HG03565 (cell line): ENCODE results near the gene SCRN2.

ENCODE experiments used
- ATAC-seq: cut with Tn5 transposase; IDR thresholded peaks from one replicate; pipeline ENCODE4 v1.9.1; 2021; ENCODE audit warnings: mild to moderate bottlenecking, moderate library complexity; ENCODE audit not compliant: unreplicated experiment

SCRN2 gene

DNA sequence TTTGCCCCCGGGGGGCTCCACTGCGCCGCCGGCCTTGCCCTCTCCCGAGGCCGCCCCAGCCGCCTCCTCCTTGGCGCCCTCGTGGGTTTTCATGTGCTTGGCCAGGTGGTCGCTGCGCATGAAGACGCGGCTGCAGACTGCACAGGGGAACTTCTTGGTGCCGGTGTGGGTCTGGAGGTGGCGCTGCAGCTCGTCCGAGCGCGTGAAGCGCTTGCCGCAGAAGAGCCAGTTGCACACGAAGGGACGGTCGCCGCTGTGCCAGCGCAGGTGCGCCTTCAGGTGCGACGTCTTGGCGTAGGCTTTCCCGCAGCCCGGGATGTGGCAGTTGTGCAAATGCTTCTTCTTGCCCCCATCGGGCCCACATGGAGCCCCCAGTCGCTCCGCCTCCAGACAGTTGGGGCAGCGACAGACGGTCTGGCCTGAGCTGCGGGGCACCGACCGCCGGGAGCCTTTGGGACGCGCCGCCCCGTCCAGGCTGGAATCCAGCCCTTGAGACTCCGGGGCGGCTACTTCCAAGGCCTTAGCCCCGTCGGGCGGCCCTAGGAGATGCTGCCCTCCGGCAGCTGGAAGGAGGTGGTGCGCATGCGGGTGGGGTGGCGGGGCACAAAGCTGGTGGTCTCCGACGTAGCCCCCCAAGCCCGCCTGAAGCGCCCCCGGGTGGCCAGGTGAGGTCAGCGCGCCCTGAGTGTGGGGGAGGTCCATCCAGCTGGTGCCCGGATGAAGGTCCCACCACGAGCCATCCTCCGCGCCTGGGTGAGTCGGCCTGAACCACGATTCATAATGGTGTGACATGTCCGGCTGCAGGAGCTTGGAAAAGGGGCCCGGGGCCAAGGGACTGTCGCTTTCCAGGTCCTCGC, 6.5 kb upstream of the SCRN2 start:
- no peak for ATAC-seq

DNA sequence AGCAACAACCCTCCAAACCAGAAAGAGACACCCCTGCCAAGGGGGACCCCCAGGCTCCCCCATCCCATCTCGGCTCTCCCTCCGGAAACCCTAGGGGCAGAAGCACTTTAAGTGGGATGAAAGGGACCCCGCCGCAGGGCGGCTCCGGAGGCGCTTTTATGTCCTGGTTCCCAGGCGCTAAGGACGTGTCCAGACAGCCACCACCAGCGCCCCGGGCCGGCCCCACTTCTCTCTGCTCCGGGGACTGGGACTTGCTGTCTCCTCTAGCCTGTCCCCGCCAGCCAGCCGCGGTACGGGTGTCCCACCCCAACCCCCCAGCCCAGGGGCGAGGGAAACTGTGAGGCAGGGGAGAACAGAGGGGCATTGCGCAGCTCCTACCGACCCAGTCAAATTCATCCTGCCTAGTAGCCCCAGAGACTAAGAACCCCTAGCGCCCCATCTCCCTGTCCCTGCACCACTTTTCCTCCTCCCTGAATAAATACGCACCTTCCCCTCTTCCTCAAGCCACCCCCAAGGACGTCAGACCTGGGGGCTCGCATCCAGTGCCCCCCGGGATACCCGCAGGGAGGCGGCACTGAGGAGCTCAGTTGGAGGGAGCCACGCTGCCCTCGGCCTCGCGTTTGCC, 5.8 kb upstream of the SCRN2 start:
- ATAC-seq: no peak

DNA sequence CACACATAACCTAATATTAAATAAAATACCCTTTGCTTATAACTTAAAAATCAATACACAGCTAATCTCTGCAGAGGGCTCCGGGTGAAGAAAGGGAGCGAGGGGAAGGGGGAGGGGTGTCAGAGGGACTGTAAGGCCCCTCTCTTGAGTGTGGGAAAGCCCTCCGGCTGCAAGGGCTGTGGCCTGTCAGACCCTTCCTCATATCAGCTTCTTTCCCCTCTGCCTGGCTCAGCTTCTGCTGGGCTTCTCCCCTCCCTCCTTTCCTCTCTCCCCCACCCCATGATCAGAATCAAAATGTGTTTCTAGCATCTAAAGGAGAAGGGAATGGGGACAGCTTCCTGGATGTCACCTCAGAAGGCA, 4.6 kb upstream of the SCRN2 start:
- ATAC-seq: no peak

DNA sequence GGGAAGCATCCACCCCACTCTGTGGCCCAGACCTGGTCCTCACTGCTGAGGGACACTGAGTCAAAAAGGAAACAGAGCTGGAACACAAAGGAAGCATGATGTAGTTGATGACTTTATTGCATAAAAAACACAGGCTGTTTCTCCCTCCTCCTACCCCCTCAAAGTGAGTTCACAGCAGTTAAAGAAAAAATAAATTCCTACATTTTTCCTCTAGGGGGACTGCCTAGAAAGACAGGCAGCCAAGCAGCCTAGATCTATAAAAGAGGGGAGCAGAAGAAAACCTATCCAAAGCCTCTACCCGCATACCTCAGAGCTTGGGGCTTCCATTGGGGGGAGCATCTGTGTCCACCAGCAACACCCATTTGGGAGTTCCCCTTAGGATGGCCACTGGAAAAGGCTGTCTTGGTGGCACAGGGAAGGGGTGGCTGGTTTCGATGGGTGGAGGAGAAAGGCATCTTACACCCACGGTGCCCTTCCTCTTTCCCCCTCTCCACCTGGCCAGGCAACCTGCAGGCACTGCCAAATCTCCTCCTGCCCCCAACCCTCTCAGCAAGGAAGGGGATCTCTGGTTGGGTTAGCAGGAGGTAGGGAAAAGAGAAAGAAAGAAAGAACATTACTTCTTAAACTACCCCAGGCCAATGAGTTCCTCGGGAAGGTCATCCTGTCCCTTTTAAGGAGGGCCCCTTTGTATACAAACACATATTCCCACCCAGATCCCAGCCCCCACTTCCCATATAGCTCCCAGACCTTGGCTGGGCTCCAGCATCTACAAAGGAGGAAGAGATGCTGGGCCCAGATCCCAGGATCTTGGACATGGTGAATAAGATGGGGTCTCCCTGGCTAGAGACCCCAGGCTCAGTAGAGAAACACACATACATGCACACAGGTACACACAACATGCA, 4.0 kb upstream of the SCRN2 start:
- no peak for ATAC-seq

DNA sequence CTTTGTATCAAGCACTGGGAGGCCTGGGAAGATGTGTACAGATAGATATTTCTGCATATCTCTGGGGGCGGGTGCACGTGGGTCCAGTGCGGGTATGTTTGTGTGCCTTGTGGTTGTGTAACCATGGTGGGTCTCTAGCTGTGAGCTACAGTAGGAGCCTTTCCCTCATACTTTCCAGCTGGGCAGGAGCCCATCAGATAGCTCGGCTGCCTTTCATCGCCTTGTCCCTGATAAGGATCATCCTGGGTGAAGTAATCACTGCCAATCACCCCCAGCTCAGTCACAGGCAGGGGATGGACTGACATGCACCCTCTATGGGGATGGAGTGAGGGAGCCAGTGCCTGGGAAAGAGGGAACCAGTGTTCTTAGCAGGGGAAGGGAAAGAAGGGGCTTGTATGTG, 3.2 kb upstream of the SCRN2 start:
- no peak for ATAC-seq

DNA sequence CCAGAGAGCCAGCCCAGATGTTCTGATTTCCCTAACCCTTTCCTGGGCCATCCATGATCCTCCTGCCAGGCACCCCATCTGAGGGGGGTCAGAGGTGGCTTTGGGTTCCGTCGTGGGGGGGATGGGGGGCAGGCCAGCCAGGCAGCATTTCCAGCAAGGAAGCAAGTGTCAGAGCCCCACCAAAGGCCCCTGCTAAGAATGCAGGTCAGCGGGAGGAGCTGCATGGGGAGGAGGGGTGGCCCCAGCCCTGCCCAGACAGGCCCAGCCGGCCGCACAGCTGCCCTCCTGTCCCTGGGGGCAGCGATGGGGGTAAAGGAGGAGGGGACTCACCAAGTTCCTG, 2.3 kb upstream of the SCRN2 start:
- ATAC-seq: no peak

DNA sequence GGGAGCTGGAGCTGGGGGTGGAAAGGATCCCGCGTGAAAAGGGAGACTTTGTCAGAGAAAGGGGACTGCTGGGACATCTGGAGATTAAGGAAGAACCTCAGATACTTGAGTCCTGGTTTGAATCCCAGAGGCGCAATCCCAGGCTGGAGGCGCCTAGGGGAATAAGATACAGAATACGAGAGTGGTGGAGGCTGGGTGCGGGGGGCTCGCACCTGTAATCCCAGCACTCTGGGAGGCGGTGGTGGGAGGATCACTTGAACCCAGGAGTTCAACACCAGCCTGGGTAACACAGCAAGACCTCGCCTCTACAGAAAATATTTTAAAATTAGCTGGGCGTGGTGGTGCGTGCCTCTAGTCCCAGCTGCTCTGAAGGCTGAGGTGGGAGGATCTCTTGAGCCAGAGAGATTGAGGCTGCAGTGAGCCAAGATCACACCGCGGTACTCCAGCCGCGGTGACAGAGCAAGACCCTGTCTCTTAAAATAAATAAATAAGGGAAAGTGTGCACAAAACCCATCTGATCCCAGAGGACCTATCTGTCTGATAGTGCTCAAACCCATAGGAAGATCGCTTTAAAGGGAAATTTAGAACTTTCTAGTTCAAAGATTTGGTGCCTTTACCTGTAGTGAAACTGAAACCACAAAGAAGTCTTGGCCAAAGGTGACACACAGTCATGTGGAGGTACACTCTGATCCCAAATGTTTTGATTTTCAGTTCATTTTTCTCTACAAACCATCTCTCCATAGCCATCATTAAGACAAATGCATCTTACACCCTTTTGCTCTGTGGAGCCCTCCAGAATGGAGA, 617 bp upstream of the SCRN2 start:
- no peak for ATAC-seq

DNA sequence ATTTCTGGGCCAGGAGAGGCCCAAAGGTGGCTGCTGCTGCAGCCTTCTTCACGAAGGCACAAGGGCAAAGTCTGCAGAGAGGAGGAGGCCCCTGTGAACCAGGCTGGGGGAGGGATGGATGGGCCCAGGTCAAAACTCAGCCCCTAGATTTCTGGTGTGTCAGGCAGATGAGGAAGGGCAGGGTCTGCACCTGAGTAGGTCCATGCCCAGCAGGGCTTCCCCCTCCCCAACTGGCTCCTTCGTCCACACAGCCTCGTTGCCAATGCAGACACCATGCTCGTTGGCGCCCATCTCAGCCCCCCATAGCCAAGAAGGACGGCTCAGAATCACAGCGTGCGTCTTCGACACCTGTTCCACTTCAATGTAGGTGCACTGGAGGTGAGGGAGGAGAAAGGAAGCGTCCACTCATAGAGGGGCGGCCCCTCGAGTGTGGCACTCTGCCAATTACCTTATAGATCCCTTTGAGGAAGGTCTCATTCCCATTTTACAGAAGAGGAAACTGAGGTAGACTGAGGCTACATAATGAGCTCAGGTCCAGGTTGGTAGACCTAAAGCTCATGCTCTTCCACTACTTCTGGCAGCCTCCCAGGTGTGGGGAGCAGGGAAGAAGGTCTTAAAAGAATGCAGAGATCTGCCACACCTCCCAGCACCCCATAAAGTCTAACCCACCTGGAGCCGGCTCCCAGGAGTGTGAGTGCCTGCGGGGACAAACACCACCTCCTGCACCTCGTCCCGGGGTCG, 902 bp downstream of the SCRN2 start:
- no peak for ATAC-seq

DNA sequence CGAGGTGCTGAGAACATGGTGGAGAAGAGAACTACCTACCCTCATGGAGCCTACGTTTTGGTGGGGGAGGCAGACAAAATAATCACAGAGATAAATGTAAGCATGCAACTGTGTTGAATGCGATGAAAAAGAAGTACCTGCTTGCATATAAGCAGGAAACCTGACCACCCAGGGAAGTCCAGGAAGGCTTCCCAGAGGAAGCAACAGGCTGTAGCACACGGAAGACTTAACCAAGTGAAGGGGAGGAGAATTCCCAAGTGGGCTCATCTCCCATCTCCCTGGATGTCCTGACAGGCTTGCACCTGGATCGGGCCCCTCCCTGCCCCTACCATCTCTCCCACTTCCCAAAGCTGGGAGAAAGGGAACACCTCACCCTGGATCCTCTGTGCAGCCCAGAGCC, 2.0 kb downstream of the SCRN2 start:
- no peak for ATAC-seq

DNA sequence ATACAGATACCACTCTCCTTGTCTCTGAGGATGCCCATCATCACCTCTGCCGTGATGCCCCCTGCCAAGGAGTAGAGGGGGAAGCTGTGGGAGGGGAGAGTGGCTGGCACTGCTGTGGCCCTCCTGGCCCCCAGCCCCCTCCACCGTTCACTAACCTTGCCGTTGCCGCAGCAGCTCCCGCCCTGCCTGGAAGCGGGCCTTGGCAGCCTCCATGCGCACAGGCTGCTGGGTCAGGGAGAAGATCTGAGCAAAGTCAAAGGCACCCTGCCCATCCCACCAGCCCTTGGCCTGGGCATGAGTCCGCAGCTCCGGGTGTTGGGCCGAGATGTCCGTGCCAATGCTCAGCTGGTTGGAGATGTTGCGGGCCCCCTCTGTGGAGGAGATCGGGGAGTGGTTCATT, 2.4 kb downstream of the SCRN2 start:
- no peak for ATAC-seq

DNA sequence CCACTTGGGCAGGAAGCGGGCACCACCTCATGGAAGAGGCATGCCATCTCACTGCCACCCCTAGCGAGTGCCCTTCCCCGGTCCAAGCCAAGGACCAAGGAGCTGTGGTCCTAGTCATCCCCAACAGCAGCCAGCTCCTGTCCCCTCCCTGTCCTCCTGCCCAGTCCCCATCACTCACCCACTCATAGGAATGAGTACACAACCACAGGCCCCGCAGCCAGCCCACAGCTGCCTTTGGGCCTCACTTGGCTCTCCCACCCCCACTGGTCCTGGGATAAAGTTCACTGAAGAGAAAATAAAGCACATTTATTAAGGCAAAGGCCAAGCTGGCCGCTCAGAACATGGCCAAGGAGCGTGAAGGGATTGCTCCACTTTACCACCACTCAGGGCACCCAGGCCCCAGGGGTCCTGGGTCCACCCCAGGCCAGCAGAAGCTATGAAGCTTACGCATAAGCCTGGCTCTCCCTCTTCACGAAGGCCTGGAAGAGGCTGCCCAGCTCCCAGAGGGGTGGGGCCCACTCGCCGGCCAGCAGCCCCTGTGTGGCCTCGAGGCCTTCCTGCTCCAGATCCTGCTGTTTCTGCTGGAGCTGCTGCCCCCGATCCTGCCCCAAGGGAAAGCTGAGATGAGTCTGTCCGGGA, 3.6 kb downstream of the SCRN2 start:
- ATAC-seq: no peak

DNA sequence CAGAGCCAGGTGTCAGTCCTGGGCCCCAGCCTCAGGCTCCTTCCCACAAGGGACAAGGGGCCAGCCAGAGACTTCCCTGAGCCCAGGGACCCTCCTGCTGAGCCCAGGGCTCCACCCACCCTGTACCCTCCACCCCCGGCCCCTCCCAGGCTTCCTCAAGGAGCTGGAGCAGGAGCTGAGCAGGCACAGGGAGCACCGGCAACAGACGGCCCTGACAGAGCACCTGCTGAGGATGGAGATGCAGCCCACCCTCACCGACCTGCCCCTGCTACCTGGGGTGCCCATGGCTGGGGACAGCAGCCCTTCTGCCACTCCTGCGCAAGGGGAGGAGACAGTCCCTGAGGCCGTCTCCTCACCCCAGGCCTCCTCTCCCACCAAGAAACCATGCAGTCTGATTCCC, 4.5 kb downstream of the SCRN2 start:
- no peak for ATAC-seq

DNA sequence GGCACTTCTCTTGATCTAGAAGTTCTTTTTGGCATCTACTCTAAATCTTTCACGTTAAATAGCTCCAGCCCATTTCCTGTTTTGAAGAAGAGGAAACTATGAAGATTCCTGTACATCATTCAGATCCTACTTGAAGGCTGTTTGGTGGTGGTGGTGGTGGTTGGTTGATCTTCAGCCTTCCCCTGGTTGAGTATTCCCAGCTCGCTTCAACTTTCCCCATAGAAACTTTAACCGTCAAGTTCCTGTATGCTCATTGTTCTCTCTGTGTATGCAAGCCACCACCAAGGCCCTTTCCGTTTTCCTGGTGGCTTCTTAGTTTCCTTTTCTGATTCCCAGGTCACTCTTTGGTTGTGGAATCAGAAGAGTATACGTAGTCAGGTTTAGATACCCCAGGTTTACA, 6.3 kb downstream of the SCRN2 start:
- no peak for ATAC-seq

DNA sequence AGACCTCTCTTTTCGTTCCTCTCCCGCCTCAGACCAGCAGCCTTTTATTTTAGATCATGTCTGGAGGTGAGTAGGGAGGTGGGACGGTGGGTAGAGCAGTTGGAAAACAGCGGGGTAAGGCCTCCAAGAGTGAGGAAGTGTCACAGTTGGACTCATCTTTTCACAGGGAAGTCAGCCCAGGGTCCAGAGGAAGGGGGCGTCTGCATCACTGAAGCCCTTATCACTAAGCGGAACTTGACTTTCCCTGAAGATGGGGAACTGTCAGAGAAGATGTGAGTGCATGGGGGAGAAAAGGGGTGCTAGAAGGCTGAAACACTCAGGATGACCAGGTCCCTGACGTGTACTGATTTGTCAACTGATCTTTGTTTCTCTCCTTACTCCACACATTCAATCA, 9.1 kb downstream of the SCRN2 start:
- ATAC-seq: no peak

DNA sequence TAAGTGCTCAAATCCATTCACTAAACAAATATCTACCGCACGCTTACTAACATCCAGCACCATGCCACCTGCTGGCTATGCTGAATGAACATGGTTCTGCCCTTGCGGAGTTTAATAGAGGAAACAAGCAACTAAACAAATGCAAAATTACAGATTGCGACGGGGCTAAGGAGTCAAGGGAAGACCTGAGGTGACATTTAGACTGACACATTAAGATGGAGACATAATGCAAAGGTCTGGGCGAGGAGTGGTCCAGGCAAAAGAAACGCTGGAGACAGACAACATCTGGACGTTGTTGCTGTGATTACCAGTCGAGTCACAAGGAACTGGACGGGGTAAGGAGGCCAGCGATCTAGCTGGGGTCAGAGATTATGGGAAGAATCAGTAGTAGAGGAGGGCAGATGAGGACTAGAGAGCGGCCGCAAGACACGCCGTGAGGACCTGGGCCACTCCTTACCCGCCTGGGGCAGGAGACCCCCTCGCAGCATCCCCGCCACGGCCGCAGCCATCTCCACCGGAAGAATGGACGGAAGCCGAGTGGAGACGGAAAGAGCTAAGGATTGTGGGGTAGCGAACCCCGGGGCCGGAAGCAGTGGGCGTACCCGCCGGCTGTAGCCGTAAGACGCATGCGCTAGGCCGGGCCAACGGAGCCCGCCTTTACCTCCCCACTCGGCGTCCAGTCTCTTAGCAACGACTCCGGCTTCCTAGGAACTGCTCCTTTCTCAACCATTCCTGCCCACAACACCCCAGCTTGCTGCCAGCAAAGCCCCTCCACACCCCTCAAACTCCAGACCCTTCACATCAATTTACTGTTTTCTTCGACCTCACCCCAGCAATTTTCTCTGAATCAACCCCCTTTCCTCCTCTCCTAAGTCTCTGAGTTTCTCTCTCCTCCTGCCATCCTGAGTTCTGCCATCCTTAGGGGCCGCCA, 9.8 kb downstream of the SCRN2 start, which contains the start of the genes LRRC46 and MRPL10:
TSS of gene LRRC46 (plus strand) at position 668 of the 931 bp plus-strand sequence. CDS start 320 bp downstream, outside the sequence.
TSS of gene MRPL10 (minus strand) at position 539 of the 931 bp plus-strand sequence. CDS start at position 509, 30 bp downstream.
- ATAC-seq: peak; percentile 73

DNA sequence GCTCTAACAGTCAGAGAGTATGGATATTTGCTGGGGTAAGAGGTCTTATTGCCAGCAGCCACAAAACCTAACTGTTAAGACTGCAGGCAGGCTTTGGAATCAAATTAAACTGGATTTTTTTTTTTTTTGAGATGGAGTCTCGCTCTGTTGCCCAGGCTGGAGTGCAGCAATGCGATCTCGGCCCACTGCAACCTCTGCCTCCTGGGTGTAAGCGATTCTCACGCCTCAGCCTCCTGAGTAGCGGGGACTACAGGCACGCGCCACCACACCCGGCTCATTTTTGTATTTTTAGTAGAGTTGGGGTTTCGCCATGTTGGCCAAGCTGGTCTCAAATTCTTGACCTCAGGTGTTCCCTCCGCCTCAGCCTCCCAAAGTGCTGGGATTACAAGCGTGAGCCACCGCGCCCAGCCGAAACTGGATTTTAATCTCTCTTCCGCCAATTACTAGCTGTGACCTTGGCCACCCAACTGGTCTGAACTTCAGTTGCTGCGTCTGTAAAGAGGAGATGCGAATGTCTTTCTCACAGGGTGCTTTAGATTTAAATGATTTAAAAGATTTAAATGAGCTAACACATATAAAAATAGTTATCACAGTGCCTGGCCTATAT, 10.6 kb downstream of the SCRN2 start:
- no peak for ATAC-seq

DNA sequence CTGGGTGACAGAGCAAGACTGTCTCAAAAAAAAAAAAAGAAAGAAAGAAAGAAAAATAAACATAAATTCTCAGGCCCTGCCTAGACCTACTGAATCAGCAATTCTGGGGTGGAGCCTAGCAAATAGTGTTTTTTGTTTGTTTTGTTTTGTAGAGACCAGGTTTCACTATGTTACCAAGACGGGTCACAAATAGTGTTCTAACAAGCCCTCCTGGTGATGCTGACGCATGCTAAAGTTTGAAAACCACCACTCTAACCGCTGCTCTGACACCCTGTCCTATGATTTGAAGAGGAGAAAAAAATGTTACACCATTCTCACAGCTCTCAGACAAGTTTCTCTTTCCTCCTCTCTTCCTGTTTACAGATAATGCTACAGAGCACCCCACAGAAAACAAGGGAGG, 11.2 kb downstream of the SCRN2 start:
- no peak for ATAC-seq

DNA sequence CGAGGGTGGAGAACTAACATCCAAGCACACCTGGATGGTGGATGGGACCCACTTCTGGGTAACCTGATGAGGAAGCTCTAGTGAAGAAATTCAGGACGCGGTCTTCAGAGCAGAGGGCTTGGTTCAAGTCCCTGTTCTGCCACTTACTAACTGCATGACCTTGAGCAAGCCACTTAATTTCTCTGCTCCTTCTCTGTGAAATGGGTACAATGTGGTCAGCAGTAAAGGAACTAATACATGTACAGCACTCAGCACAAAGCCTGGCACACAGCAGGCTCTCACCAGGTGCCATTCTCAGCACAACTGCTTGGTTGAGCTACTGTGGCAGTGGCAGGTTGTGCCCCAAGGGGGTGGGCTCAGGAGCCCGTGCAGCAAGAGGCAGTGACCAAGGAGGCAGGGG, 17.6 kb downstream of the SCRN2 start:
- ATAC-seq: no peak
